ENCODE data around the gene PCDHB9. TPM values are rescaled to one million over a fixed set of nuclear protein-coding genes. Genes with fewer than 3 reads are reported as not detected.
A peak's percentile ranks its signal among the peaks of the same experiment; 100 is the strongest.
"Not testable (repeated sequence)": the region's sequence is repeated elsewhere in the genome, so short reads cannot be mapped to it uniquely, and the experiment has no call there.

PCDHB9 gene
- total RNA-seq, result not detected in 2 replicates

DNA sequence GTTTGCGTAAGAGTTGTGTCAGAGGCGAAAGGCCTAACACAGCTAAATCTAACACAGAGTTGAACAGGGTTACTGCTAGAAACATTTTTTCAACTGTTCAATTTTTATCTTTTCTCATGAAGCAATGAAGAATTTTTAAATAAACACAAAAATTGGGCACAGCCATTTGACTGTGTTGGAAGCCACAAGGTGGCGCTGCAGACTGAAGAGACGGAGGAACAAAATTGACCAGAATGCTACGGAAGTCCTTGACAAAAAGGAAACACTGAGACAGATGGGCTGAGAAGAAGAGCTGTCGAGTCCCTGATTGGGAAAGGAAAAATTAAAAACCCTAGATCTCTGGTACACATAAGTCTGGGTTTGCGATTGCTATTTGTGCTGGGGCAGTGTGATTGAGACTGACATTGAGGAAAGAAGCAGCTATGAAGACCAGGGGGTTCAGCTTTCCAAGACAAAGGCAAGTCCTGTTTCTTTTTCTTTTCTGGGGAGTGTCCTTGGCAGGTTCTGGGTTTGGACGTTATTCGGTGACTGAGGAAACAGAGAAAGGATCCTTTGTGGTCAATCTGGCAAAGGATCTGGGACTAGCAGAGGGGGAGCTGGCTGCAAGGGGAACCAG lies at the start of gene PCDHB9:
PCDHB9 (plus strand) TSS at position 265 of the 616 bp plus-strand sequence; CDS start at position 423, 158 bp downstream.
- H3K4me3 ChIP-seq (ENCODE audit: low read depth, low read length), result no peak within 1 kb of the TSS
- TF ChIP-seq, protein P1, sequence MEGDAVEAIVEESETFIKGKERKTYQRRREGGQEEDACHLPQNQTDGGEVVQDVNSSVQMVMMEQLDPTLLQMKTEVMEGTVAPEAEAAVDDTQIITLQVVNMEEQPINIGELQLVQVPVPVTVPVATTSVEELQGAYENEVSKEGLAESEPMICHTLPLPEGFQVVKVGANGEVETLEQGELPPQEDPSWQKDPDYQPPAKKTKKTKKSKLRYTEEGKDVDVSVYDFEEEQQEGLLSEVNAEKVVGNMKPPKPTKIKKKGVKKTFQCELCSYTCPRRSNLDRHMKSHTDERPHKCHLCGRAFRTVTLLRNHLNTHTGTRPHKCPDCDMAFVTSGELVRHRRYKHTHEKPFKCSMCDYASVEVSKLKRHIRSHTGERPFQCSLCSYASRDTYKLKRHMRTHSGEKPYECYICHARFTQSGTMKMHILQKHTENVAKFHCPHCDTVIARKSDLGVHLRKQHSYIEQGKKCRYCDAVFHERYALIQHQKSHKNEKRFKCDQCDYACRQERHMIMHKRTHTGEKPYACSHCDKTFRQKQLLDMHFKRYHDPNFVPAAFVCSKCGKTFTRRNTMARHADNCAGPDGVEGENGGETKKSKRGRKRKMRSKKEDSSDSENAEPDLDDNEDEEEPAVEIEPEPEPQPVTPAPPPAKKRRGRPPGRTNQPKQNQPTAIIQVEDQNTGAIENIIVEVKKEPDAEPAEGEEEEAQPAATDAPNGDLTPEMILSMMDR (conservative IDR thresholded peaks at IDR 0.05; ENCODE audit: low read depth, low read length), result peak; percentile 38
- no peak for DNase-seq (ENCODE audit: low read depth)

DNA sequence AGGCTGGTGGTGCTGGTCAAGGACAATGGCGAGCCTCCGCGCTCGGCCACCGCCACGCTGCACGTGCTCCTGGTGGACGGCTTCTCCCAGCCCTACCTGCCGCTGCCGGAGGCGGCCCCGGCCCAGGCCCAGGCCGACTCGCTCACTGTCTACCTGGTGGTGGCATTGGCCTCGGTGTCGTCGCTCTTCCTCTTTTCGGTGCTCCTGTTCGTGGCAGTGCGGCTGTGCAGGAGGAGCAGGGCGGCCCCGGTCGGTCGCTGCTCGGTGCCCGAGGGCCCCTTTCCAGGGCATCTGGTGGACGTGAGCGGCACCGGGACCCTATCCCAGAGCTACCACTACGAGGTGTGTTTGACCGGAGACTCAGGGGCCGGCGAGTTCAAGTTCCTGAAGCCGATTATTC lies 49.6 kb upstream of the PCDHB9 start:
- DNase-seq (ENCODE audit: low read depth); H3K4me3 ChIP-seq (ENCODE audit: low read depth, low read length): not testable (repeated sequence)

DNA sequence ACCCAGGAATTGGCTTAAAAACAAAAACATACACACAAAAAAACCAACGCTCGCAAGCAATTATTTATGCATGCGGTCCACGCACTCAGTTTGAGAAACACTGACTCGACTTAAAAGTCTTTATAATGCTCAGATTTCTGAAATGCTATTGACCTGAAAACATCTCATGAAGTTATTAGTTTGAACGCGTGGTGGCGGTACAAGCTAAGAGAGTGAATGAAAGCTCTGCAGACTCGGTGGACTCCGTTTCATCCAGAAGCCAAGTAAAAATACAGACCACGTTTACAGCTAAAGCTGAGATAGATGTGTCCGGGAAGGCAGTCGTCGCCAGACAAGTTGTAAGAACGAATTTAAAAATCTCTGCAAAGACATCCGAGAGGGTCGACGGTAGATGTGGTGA lies 37.1 kb upstream of the PCDHB9 start, which contains the start of gene PCDHB6:
PCDHB6 (plus strand) TSS at position 246 of the 400 bp plus-strand sequence. CDS start 201 bp downstream, outside the sequence.
- TF ChIP-seq, protein P1 (conservative IDR thresholded peaks at IDR 0.05; ENCODE audit: low read depth, low read length), result peak; percentile 19
- H3K4me3 ChIP-seq (ENCODE audit: low read depth, low read length), result peak within 1 kb of the TSS; percentile 5
- no peak for DNase-seq (ENCODE audit: low read depth)

DNA sequence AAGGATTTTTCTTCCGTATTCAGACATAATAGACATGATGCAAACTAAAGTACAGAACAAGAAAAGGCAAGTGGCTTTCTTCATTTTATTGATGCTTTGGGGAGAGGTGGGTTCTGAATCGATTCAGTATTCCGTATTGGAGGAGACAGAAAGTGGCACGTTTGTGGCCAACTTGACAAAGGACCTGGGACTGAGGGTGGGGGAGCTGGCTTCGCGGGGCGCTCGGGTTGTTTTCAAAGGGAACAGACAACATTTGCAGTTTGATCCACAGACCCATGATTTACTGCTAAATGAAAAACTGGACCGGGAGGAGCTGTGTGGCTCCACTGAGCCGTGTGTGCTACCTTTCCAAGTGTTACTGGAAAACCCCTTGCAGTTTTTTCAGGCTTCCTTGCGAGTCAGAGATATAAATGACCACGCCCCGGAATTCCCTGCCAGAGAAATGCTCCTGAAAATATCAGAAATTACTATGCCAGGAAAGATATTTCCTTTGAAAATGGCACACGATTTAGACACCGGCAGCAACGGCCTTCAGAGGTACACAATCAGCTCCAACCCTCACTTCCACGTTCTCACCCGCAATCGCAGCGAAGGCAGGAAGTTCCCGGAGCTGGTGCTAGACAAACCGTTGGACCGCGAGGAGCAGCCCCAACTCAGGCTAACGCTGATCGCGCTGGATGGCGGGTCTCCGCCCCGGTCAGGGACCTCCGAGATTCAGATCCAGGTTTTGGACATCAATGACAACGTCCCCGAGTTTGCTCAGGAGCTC lies 36.6 kb upstream of the PCDHB9 start:
- no peak for DNase-seq (ENCODE audit: low read depth)

DNA sequence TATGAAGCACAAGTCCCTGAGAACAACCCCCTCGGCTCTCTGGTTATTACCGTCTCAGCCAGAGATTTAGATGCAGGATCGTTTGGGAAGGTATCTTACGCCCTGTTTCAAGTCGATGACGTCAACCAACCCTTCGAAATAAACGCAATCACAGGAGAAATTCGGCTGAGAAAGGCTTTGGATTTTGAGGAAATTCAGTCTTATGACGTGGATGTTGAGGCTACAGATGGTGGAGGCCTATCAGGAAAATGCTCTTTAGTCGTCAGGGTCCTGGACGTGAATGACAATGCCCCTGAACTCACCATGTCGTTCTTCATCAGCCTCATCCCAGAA lies 36.0 kb upstream of the PCDHB9 start:
- TF ChIP-seq, protein P1 (conservative IDR thresholded peaks at IDR 0.05; ENCODE audit: low read depth, low read length), result no peak
- DNase-seq (ENCODE audit: low read depth), result no peak
- no peak overlapping the region for H3K4me3 ChIP-seq (ENCODE audit: low read depth, low read length)

More for the DNA sequence above, 36.6 kb upstream of the PCDHB9 start:
- TF ChIP-seq, protein P1 (conservative IDR thresholded peaks at IDR 0.05; ENCODE audit: low read depth, low read length), result no peak
- H3K4me3 ChIP-seq (ENCODE audit: low read depth, low read length), result peak overlapping the region; percentile 5

DNA sequence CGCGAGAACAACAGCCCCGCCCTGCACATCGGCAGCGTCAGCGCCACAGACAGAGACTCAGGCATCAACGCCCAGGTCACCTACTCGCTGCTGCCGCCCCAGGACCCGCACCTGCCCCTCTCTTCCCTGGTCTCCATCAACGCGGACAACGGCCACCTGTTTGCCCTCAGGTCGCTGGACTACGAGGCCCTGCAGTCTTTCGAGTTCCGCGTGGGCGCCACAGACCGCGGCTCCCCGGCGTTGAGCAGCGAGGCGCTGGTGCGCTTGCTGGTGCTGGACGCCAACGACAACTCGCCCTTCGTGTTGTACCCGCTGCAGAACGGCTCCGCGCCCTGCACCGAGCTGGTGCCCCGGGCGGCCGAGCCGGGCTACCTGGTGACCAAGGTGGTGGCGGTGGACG lies 35.3 kb upstream of the PCDHB9 start:
- DNase-seq (ENCODE audit: low read depth); H3K4me3 ChIP-seq (ENCODE audit: low read depth, low read length): not testable (repeated sequence)

DNA sequence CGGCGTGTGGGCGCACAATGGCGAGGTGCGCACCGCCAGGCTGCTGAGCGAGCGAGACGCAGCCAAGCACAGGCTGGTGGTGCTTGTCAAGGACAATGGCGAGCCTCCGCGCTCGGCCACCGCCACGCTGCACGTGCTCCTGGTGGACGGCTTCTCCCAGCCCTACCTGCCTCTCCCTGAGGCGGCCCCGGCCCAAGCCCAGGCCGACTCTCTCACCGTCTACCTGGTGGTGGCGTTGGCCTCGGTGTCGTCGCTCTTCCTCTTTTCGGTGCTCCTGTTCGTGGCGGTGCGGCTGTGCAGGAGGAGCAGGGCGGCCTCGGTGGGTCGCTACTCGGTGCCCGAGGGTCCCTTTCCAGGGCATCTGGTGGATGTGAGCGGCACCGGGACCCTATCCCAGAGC lies 34.9 kb upstream of the PCDHB9 start:
- not testable (repeated sequence) for H3K4me3 ChIP-seq (ENCODE audit: low read depth, low read length)

DNA sequence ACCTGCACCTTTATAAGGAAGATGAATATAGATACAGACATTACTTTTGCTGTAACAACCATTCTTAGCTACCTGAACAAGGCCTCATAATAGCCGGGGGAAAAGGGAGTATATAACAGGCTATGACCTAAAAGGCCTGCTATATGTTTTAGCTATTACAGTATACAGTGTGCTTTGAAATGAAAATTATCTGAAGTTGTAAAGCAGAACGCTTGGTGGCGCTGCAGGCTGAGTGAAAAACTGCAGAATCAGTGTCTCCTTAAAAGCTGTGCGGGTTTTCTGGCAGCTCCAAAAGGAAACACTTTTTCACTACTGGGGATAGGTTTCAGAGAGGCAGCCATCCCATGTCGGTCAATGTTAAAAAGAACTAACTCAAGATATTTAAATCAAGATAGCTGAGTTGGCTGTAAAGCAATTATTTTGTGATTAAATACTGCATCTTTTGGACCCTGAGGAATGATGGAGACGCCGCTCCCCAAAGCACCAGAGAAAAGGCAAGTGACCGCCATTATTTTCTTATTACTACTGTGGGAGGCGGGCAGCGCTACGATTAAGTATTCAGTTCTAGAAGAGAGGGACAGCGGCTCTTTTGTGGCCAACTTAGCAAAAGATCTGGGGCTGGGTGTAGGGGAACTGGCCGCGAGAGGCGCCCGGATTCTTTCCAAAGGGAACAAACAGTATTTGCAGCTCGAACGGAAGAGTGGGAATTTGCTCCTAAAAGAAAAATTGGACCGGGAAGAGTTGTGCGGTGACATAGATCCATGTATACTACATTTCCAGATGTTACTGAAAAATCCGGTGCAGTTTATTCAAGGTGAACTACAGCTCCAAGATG lies 31.2 kb upstream of the PCDHB9 start:
- TF ChIP-seq, protein P1 (conservative IDR thresholded peaks at IDR 0.05; ENCODE audit: low read depth, low read length), result no peak
- no peak overlapping the region for H3K4me3 ChIP-seq (ENCODE audit: low read depth, low read length)
- no peak for DNase-seq (ENCODE audit: low read depth)

More for the DNA sequence above, 34.9 kb upstream of the PCDHB9 start:
- not testable (repeated sequence) for DNase-seq (ENCODE audit: low read depth)

DNA sequence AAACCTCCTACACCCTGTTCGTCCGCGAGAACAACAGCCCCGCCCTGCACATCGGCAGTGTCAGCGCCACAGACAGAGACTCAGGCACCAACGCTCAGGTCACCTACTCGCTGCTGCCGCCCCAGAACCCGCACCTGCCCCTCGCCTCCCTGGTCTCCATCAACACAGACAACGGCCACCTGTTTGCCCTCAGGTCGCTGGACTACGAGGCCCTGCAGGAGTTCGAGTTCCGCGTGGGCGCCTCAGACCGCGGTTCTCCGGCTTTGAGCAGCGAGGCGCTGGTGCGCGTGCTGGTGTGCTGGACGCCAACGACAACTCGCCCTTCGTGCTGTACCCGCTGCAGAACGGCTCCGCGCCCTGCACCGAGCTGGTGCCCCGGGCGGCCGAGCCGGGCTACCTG lies 29.6 kb upstream of the PCDHB9 start:
- not testable (repeated sequence) for H3K4me3 ChIP-seq (ENCODE audit: low read depth, low read length); DNase-seq (ENCODE audit: low read depth)

DNA sequence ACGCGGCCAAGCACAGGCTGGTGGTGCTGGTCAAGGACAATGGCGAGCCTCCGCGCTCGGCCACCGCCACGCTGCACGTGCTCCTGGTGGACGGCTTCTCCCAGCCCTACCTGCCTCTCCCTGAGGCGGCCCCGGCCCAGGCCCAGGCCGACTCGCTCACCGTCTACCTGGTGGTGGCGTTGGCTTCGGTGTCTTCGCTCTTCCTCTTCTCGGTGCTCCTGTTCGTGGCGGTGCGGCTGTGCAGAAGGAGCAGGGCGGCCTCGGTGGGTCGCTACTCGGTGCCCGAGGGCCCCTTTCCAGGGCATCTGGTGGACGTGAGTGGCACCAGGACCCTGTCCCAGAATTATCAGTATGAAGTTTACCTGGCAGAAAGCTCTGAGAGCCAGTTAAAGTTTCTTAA lies 29.1 kb upstream of the PCDHB9 start:
- H3K4me3 ChIP-seq (ENCODE audit: low read depth, low read length); DNase-seq (ENCODE audit: low read depth): not testable (repeated sequence)
